A549 (cell line): ENCODE results near the gene PACS2.

Experiments used
- BHLHE40 ChIP-seq: IDR thresholded peaks from 2 replicates; pipeline ENCODE4 v1.6.1; 2012; ENCODE audit warnings: low read depth, low read length, inconsistent platforms
- CHD2 ChIP-seq: fragments of 150-350 bp; IDR thresholded peaks from 2 replicates; pipeline ENCODE4 v1.6.1; 2014; ENCODE audit warnings: low read length; ENCODE audit not compliant: partially characterized antibody
- CTCF ChIP-seq: fragments of >200 bp; sonication (Bioruptor Twin); formaldehyde crosslinking; IDR thresholded peaks from 3 replicates; pipeline ENCODE4 v1.5.1; 2016
- EP300 ChIP-seq, 2 experiments: fragments of >200 bp; sonication (Bioruptor Twin); formaldehyde crosslinking; IDR thresholded peaks; 2 replicates in 1 of 2; 3 replicates in 1 of 2; pipeline ENCODE4 v1.6.1; 2016 to 2017
- JUNB ChIP-seq: fragments of >200 bp; sonication (Bioruptor Twin); formaldehyde crosslinking; IDR thresholded peaks from 2 replicates; pipeline ENCODE4 v1.6.1; 2016
- MAX ChIP-seq: IDR thresholded peaks from 2 replicates; pipeline ENCODE4 v1.6.1; 2012
- MAZ ChIP-seq: fragments of 150-350 bp; IDR thresholded peaks from 2 replicates; pipeline ENCODE4 v1.6.1; 2014; ENCODE audit warnings: antibody characterized with exemption, low read depth, low read length, borderline replicate concordance
- POLR2A ChIP-seq: IDR thresholded peaks from 2 replicates; pipeline ENCODE4 v1.6.1; 2012; ENCODE audit warnings: mild to moderate bottlenecking, low read length
- RAD21 ChIP-seq, 2 experiments: fragments of >200 bp in 1 of 2; sonication (Bioruptor Twin) in 1 of 2; formaldehyde crosslinking in 1 of 2; IDR thresholded peaks in 1 of 2; conservative IDR thresholded peaks in 1 of 2; 2 replicates in 1 of 2; 3 replicates in 1 of 2; pipeline ENCODE4 v1.6.1; 2012 to 2018; ENCODE audit warnings: inconsistent platforms in 1 of 2
- ZC3H11A ChIP-seq: fragments of 450-650 bp; IDR thresholded peaks from 2 replicates; pipeline ENCODE4 v1.6.1; 2014; ENCODE audit warnings: antibody characterized with exemption, mild to moderate bottlenecking

- TF ChIP-seq POLR2A (no peak), RAD21 (conservative IDR thresholded peaks at IDR 0.05 in 1 of 2, IDR thresholded peaks at IDR 0.05 in 1 of 2) (no peak), ZC3H11A (no peak), CHD2 (no peak), MAX (no peak), CTCF (no peak), JUNB (no peak), BHLHE40 (no peak), EP300 (IDR thresholded peaks at IDR 0.05) (no peak), MAZ (no peak)
Measured at GRCh38 chr14:105385698-105386365, 71.3 kb downstream of the PACS2 start.
